Transverse colon (tissue), 3 donors: Measurements from ENCODE around the gene AWAT1.

ENCODE experiments used
- CTCF ChIP-seq, 5 experiments: fragments of 200-600 bp in 3 of 5; fragments of 450-650 bp in 2 of 5; sonication (generic) in 3 of 5; IDR thresholded peaks; 1 replicate in 2 of 5; 2 replicates in 3 of 5; pipeline ENCODE4 v1.5.1; 2016 to 2017; ENCODE audit warnings: antibody characterized with exemption in 5 of 5, inconsistent platforms in 3 of 5, mild to moderate bottlenecking in 2 of 5, moderate library complexity in 1 of 5
- EP300 ChIP-seq: sonication (generic); formaldehyde crosslinking; IDR thresholded peaks from one replicate; pipeline ENCODE4 v1.6.1; 2017; ENCODE audit warnings: antibody characterized with exemption, low read depth

DNA sequence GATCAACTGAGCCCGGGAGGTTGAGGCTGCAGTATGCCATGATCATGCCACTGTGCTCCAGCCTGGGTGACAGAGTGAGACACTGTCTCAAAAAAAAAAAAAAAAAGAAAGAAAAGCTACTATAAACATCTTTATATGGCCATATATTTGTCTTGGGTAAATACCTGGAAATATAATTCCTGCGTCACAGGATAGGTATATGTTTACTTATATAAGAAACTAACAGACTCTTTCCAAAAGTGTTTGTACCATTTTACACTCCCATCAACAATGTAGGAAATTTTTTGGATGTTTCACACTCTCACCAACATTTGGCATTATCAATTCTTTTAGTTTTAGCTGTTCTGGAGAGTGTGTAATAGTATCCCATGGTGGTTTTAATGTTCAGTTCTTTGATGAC, 12.8 kb downstream of the AWAT1 start:
- no peak for TF ChIP-seq CTCF (IDR thresholded peaks at IDR 0.05)
- TF ChIP-seq EP300: no peak
